ENCODE data around the gene ATP8B4.

ATP8B4 gene

GRCh38 chr15:50140098-50140497 is 21.1 kb upstream of the ATP8B4 start:
- in situ Hi-C loops (cut with MboI; ENCODE audit: low sequenced_read_pairs) = loop anchor here (10.0 to 25.0 kb wide), 2 partner anchors 903 to 1275 kb away; no protein-coding TSS in a partner anchor

- in situ Hi-C loops (cut with MboI; ENCODE audit: low sequenced_read_pairs) = loop anchor here (25.0 kb wide), 1 partner anchor 901 kb away; no protein-coding TSS in a partner anchor
These were observed 19.4 kb upstream of the ATP8B4 start for GRCh38 chr15:50138391-50138790.

- in situ Hi-C loops (cut with MboI; ENCODE audit: low sequenced_read_pairs) = loop anchor here (25.0 kb wide), 1 partner anchor 901 kb away; no protein-coding TSS in a partner anchor
These were observed 18.9 kb upstream of the ATP8B4 start for GRCh38 chr15:50137893-50138292.

- in situ Hi-C loops (cut with MboI; ENCODE audit: low sequenced_read_pairs) = loop anchor here (25.0 kb wide), 1 partner anchor 900 kb away; no protein-coding TSS in a partner anchor
These were observed 18.3 kb upstream of the ATP8B4 start for GRCh38 chr15:50137330-50137761.

- in situ Hi-C loops (cut with MboI; ENCODE audit: low sequenced_read_pairs) = loop anchor here (25.0 kb wide), 1 partner anchor 898 kb away; no protein-coding TSS in a partner anchor
These were observed 16.1 kb upstream of the ATP8B4 start for GRCh38 chr15:50135031-50135551.

GRCh38 chr15:50134524-50135024 is 15.5 kb upstream of the ATP8B4 start:
- in situ Hi-C loops (cut with MboI; ENCODE audit: low sequenced_read_pairs) = loop anchor here (25.0 kb wide), 1 partner anchor 897 kb away; no protein-coding TSS in a partner anchor

DNA sequence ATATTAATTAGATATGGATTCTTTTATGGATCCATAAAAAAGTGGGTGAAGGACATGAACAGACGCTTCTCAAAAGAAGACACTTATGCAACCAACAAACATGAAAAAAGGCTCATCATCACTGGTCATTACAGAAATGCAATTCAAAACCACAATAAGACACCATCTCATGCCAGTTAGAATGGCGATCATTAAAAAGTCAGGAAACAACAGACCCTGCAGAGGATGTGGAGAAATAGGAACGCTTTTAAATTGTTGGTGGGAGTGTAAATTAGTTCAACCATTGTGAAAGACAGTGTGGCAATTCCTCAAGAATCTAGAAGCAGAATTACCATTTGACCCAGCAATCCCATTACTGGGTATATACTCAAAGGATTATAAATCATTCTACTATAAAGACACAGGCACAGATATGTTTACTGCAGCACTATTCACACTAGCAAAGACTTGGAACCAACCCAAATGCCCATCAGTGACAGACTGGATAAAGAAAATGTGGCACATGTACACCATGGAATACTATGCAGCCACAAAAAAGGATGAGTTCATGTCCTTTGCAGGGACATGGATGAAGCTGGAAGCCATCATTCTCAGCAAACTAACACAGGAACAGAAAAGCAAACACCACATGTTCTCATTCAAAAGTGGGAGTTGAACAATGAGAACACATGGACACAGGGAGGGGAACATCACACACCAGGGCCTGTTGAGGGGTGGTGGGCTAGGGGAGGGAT is 13.4 kb upstream of the ATP8B4 start:
- in situ Hi-C loops (cut with MboI; ENCODE audit: low sequenced_read_pairs) = loop anchor here (25.0 kb wide), 1 partner anchor 895 kb away; no protein-coding TSS in a partner anchor

- in situ Hi-C loops (cut with MboI; ENCODE audit: low sequenced_read_pairs) = loop anchor here (25.0 kb wide), 1 partner anchor 894 kb away; no protein-coding TSS in a partner anchor
These were observed 12.6 kb upstream of the ATP8B4 start for GRCh38 chr15:50131617-50132016.

- in situ Hi-C loops (cut with MboI; ENCODE audit: low sequenced_read_pairs) = loop anchor here (5.0 to 25.0 kb wide), 3 partner anchors 81 to 891 kb away; no protein-coding TSS in a partner anchor
These were observed 9.2 kb upstream of the ATP8B4 start for GRCh38 chr15:50128266-50128665.

- in situ Hi-C loops (cut with MboI; ENCODE audit: low sequenced_read_pairs) = loop anchor here (5.0 to 25.0 kb wide), 3 partner anchors 80 to 890 kb away; no protein-coding TSS in a partner anchor
These were observed 8.3 kb upstream of the ATP8B4 start for GRCh38 chr15:50127255-50127777.

DNA sequence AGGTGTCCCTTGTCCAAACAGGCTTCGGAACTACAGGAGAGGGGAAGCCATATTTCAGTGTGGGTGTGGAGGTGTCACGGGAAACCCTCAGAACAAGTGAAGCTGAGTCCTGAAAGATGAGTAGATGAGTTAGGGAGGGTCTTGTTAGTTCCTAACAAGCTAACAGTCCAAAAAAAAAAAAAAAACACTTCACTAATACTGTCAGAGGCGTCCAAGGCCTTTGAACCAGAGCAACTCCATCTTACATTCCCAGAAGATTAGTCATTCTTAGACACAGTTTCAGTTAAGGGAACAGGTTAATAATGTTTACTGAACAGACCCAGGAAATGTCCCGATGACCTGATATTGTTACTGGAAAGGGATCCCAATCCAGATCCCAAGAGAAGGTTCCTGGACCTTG is 7.0 kb upstream of the ATP8B4 start:
- in situ Hi-C loops (cut with MboI; ENCODE audit: low sequenced_read_pairs) = loop anchor here (5.0 to 25.0 kb wide), 3 partner anchors 79 to 889 kb away; no protein-coding TSS in a partner anchor

- in situ Hi-C loops (cut with MboI; ENCODE audit: low sequenced_read_pairs) = loop anchor here (5.0 to 25.0 kb wide), 3 partner anchors 77 to 887 kb away; no protein-coding TSS in a partner anchor
These were observed 5.6 kb upstream of the ATP8B4 start for GRCh38 chr15:50124631-50125030.

- in situ Hi-C loops (cut with MboI; ENCODE audit: low sequenced_read_pairs) = loop anchor here (10.0 kb wide), 1 partner anchor 249 kb away; no protein-coding TSS in a partner anchor
These were observed 5.0 kb upstream of the ATP8B4 start for GRCh38 chr15:50123861-50124557.

- in situ Hi-C loops (cut with MboI; ENCODE audit: low sequenced_read_pairs) = loop anchor here (10.0 kb wide), 1 partner anchor 246 kb away; no protein-coding TSS in a partner anchor
These were observed 1.7 kb upstream of the ATP8B4 start for GRCh38 chr15:50120729-50121128.

DNA sequence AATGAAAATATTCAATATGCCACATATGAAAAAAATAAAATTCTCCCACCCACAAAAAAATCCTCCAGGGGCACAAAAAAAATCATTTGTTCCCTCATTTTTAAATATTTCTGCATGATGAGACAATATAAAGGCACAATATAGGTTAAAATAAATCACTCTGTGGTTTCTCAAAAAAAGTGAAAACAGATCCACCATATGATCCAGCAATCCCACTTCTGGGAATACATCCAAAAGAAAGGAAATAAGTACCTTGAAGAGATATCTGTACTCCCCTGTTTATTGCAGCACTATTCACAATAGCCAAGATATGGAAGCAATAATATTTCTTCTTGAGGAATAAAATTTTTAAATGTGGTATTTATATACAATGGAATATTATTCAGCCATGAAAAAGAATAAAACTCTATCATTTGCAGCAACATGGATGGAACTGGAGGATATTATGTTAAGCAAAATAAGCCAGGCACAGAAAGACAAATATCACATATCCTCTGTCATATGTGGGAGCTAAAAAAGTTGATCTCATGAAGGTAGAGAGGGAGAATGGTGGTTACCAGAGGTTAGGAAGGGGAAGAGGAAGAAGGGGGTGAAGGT is 1.5 kb downstream of the ATP8B4 start:
- in situ Hi-C loops (cut with MboI; ENCODE audit: low sequenced_read_pairs) = no loop called here

DNA sequence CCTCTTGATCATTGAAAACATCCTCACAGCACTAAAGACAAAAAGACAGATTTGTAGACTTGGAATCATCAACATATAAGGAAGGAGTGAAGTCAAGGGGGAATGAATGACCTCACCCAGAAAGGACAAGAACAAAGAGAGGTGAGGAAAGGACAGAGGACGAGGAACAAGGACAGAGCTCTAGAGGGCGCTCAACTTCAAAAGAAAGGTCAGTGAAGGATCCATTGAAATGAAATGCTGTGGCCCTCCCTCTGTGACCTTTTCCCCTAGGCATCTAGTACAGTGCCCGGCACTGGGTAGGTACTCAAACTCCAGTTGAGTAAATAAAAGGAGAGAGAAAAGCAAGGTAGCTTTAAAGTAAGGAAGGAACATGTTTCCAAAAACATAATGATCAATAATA is 2.6 kb downstream of the ATP8B4 start:
- in situ Hi-C loops (cut with MboI; ENCODE audit: low sequenced_read_pairs) = no loop called here

DNA sequence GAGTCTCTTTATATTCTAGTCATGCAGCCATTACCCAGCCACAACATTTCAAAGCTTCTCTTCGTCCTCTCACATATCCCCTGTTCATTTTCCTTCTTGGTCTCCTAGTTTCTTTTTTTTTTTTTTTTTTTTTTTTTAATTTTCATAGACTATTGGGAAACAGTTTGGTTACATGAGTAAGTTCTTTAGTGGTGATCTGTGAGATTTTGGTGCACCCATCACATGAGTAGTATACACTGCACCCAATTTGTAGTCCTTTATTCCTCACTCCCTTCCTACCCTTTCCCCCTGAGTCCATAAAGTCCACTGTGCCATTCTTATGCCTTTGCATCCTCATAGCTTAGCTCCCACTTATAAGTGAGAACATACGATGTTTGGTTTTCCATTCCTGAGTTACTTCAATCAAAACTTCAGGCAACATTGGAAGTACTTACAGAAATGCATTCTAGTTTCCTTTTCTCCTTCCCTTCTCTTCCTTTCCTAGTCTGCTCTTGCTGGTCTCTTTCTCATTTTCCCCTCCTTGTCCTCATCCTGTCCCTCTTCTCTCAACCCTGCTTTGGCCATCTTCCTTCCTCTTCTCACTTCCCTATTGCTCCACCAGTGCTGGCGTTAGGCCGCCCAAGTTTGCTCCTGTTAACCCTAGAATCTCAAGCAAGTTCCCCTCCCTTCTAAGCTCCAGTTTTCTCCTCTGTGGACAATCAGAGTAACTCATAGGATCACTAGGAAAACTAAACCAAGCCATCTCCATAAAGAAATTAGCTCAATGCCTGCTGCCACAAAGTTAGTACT is 4.8 kb downstream of the ATP8B4 start:
- in situ Hi-C loops (cut with MboI; ENCODE audit: low sequenced_read_pairs) = no loop called here

DNA sequence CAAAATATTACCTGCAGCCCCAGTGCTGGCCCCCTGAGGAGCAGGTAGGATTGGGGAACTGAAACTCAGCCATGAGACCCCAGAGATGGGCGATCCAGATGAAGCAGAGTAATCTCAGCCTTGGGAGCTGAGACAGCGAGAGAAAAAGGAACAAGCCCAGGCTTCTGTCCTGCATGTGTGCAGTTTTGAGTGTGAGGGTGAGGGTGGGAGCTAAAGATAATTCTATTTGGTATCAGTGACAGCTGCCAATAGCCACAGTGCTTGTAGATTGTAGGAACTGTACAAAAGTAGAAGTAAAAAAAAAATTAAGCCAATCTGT is 5.9 kb downstream of the ATP8B4 start:
- in situ Hi-C loops (cut with MboI; ENCODE audit: low sequenced_read_pairs) = no loop called here

DNA sequence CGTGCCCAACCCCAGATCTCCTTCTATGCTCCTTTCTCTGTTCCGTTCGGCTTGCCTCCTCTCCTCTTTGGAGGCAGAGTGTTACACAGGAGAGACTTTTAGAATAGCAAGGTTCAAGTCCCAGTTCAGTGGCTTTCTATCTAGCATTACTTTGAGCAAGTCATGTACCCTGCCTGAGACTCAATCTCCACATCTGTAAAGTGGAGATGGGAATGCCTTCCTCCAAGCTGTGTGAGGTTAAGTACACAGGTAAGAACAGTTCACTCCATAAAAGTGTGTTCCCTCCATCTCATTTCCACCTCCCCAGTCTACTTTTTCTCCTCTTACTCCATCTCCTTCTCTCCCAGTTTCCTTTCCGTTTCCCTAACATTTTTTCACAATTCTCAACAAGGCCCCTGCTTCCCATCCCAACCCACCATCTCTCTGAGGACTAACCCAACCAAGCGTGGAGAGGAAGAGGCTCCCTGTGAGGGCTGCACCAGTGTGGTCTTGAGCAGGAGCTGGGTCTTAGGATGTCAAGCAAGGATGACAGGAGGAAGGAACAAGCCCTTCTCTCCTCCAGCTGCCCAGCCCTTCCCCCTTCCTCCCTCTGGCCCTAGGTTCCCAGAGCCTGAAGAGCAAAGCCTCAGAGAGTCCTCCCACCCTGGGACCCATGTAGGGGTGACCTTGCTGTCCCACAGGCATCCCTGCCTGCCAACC is 6.4 kb downstream of the ATP8B4 start:
- in situ Hi-C loops (cut with MboI; ENCODE audit: low sequenced_read_pairs) = no loop called here

Data from HL-60/S4 (cell line).